Gastroesophageal sphincter (tissue), 3 donors: ENCODE data around the gene SLC6A1.

Source experiments
- CTCF ChIP-seq, 4 experiments: fragments of 200-600 bp in 2 of 4; fragments of 450-650 bp in 2 of 4; sonication (generic) in 1 of 4; IDR thresholded peaks; one replicate each; pipeline ENCODE4 v1.5.1; 2017 to 2019; ENCODE audit warnings: antibody characterized with exemption in 4 of 4, mild to moderate bottlenecking in 2 of 4, moderate library complexity in 2 of 4
- POLR2A ChIP-seq, 2 donors: fragments of 450-650 bp; IDR thresholded peaks; one replicate each; pipeline ENCODE4 v1.6.1; 2017; ENCODE audit warnings: antibody characterized with exemption in 2 of 2, mild to moderate bottlenecking in 2 of 2, moderate library complexity in 1 of 2
- POLR2AphosphoS5 ChIP-seq: sonication (generic); formaldehyde crosslinking; IDR thresholded peaks from one replicate; pipeline ENCODE4 v1.6.1; 2017; ENCODE audit warnings: antibody characterized with exemption

- TF ChIP-seq CTCF (IDR thresholded peaks at IDR 0.05) (no peak), POLR2AphosphoS5 (no peak), POLR2A (IDR thresholded peaks at IDR 0.05) (no peak)
These were observed 27.9 kb upstream of the SLC6A1 start for GRCh38 chr3:10964537-10965167.
